HG02642 (cell line): Measurements from ENCODE around the gene VOPP1.
A peak's percentile ranks its signal among the peaks of the same experiment; 100 is the strongest.

Experiments
- ATAC-seq: cut with Tn5 transposase; IDR thresholded peaks from one replicate; pipeline ENCODE4 v1.9.1; 2021; ENCODE audit warnings: mild to moderate bottlenecking; ENCODE audit not compliant: unreplicated experiment, poor library complexity

Gene VOPP1

DNA sequence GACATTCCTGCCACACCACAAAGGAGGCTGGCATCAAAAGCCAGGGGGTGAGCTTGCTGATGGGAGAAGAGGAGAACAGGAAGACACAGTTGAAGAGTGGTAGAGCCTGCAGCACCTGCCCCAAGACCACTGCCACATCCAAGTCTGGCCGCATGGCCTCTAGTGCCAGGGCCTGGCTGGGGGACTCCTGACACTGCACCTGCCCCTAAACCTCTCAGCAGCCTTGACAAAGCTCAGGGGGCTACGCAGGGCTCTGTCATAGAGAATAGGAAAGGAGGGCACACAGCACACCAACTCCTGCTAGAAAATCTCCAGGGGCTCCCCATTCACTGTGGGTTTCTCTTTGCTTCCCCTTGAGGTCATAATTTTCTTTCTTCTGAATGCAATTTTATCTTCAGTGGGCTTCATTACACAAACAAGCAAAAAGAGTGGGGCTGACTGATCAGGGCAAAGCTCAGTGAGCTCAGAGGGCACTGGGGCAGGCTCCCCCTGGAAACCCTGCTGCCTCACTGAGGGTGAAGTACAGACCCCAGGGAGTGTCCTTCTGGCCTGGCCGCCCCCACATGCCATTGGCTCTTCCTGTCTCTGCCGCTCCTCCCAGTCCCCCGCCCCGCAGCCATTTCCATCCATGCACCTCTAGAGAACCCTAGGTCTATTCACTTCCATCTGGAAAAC, 37.2 kb downstream of the VOPP1 start:
- ATAC-seq, result peak; percentile 13

DNA sequence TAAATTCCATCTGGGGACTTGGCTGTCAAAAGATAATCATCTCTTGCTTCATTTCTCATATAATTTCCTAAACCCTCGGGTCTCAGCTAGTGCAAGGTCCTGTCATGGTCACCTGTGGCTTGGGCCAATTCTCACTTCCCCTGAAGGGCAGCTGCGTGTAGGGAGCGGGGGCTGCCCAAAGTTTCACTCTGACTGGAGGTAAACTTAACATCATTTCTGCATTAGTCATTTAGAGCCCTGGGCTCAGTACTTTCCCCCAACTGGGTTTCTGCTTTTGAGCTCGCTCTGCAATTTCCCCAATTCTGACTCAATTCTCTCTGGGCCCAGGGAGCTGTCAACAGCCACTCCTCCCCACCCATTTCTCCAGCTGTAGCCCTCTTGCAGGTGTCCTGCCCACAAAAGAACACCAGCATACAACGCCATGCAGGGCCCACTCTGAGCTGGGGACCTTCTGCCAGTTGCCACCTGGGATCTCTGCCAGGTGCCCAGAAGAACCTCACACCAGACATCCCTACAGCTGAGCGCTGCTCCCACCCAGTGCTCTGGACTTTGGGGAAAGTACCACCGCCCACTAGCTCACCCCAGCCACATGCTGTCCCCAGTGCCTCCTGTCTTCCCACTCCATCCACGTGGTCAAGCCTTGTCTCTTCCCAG, 37.9 kb downstream of the VOPP1 start:
- ATAC-seq, result peak; percentile 67

DNA sequence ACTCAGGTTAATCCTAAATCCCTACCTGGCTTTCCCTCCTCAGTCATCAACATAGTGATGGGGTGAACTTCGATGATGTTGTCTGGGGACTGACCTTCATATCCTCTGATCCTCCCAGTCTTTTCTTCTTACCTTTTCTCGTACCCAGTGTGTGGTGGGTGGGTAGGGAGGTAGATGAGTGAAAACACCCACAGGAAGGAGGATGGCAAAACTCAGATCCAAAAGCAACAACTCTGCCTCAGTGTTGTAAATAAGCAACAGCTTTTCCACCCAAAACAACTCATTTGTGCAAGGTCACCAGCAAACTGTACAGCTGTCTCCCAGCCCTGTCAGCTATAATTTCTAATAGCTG, 38.6 kb downstream of the VOPP1 start:
- ATAC-seq, result no peak

GRCh38 chr7:55533050-55533728, 39.1 kb downstream of the VOPP1 start:
- ATAC-seq, result peak; percentile 56

- ATAC-seq, result no peak
These were observed 40.0 kb downstream of the VOPP1 start for GRCh38 chr7:55532150-55532917.

DNA sequence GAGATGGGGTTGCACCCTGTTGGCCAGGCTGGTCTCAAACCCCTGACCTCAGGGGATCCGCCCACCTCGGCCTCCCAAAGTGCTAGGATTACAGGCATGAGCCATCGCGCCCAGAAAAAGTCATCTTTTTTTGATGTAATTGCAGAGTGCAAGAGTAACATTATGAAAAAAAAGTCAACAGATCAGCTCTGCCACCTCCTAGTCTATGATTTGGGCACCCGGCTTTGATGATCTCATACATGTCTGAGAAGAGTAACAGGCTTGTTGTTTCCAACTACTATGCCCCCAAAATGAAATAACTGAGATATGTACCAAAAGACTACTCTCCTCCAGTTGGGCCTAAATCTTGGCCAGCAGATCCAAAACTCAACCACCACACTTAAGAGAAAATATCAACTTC, 40.8 kb downstream of the VOPP1 start:
- ATAC-seq, result no peak

- ATAC-seq, result no peak
These were observed 45.0 kb downstream of the VOPP1 start for GRCh38 chr7:55527307-55527706.

DNA sequence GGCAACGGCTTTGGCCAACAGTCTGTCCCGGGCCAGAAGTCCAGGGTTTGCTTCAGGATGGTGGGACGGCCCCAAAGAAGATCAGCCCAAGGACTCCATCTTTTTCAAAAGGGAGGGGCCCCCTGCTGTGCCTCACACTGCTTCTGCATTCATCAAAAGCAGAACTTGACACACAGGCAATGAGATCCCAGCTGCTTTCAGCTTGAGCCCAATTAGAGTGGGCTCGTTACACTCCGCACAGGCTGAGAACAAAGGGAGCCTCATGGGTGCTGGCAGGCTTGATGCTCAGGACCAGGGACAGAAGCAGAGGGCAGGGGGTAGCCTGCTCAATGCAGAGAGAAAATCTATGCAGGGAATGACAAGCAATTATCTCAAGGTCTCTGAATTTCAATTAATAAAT, 45.5 kb downstream of the VOPP1 start:
- ATAC-seq, result no peak

- no peak for ATAC-seq
These were observed 46.0 kb downstream of the VOPP1 start for GRCh38 chr7:55526329-55526728.

DNA sequence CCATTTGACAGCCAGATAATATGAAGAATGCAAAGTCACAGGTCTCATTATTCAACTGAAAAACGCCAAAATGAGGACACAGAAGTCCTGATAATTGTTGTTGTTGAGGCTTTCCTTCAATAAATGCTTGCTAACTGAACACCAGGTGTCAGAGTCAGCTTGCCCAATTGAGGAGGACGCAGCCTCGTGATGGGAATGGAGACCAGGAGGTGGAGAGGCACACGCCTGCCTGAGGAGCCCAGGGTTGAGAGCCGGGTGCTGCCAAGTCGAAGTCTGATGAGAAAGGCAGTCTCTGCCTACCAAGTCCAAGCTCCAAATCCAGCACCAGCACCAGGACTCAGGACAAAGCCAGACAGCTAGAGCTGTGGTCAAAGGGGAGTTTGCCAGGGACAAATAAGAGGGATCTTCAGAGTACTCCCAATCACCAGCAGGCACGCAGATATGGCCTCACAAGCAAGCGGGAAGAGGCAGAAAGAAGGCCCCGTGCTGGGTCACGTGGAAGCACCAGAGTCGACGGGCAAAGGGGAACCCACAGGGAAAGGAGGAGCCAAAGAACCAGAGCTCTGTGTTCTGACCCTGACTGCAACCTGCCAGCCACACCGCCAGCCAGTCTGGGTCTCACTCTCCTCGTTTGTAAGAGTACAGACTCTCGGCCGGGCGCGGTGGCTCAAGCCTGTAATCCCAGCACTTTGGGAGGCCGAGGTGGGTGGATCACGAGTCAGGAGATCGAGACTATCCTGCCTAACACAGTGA, 47.6 kb downstream of the VOPP1 start:
- ATAC-seq, result no peak

DNA sequence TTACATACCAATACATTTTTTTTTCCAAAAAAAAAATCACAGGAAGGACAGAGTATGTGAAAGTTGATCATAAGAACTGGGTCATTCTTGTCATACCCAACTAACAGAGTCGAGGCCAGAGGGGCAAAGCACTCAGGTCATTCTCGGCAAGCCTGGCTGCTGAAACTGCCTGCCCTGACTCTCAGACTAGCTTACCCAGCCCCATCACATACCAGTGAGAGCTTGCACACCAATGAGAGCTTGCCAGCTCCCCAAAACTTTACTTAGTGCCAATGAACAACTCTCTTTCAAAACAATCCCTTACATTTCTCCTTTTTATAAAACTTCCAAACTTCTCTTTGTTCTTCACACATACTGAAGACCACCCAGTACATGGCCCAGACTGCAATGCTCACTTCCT, 48.9 kb downstream of the VOPP1 start:
- no peak for ATAC-seq

- ATAC-seq, result no peak
These were observed 50.1 kb downstream of the VOPP1 start for GRCh38 chr7:55521917-55522902.

DNA sequence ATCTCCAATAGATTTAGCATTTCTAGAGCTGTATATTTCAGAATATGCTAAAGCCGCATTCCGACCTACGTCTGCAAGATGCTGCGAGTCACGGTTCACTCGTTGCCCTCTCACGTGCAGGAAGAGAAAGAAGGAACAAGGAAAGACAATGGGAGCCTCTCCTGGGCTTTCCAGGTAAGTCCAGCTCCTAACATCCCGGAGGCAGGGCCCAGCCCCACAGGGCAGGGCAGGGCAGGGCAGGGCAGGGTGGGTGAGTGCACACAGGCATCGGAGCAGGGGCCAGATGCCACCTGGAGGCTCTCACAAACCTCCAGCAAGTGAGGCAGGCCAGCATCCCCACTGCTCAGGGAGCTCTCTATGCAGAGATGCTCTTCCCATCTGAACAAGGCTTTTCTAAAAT, 50.8 kb downstream of the VOPP1 start:
- ATAC-seq, result no peak

GRCh38 chr7:55520426-55521140, 51.7 kb downstream of the VOPP1 start:
- no peak for ATAC-seq

DNA sequence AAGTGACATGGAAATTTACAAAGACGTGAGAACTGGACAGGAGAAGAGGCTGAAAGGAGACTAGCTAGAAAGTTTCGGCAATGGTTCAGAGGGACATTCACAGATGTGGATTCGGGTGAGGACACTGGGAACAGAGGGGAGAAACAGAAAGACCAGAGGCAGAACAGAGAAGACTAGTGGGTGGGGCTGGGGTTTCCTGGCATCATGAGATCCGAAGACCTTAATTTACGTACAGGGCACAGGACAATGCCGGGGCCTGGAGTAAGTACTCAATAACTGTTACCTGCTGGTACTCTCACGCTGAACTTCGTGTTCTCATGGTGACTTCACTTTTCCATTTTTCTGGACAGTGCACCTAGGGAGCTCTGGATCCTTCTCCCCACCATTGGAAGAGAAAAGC, 53.5 kb downstream of the VOPP1 start:
- no peak for ATAC-seq

DNA sequence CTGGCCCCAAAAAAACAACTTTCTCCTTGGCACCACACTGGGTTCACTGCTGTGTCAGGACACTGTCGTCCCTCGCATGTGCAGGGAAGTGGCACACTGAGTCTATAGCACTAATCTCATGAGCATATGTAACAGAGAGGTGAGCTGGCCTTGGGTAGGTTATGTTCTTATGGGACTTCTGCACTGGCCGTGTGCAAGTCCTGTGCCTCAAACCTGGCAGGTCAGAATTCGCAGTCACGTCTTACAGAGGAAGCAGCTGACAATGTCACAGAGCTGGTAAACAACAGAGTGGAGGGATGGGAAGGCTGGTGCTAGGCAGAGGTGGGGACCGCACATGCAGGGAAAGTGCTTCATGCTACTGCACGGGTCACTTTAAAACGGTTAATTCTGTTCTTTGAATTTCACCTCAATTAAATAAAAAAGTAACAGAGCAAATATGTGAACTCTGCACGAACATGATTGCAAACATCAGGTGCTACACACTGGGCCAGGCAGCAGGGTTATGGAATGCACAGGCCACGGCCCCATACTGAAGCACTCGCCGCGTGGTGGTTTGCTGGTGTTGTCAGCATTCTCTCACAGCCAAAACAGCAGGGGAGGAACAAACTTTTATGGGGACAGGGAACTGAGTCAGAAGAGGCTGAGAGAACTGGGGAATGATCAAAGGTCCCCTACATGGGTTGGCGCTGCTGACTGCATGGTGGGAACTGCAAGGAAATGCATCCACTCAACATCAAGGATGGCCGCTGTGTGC, 54.2 kb downstream of the VOPP1 start:
- ATAC-seq, result no peak

DNA sequence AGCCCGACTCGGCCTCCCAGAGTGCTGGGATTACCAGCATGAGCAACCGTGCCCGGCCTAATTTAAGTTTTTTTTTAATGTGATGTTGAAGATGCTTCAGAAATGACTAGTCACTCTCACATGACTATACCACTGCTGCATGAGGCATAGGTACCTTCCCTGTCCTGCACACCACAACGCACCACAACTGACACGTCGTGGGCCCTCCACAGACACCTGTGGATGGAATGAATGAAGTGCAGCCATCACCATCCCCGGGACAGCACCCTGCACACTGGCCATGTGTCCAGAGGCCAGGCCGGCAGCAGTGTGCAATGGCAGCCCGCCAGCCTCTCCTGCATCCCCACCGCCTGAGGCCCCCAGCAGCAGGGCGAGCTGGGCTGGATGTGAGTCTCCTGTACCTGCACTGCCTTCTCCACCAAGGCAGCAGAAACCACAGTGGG, 55.1 kb downstream of the VOPP1 start:
- peak; percentile 76 for ATAC-seq

DNA sequence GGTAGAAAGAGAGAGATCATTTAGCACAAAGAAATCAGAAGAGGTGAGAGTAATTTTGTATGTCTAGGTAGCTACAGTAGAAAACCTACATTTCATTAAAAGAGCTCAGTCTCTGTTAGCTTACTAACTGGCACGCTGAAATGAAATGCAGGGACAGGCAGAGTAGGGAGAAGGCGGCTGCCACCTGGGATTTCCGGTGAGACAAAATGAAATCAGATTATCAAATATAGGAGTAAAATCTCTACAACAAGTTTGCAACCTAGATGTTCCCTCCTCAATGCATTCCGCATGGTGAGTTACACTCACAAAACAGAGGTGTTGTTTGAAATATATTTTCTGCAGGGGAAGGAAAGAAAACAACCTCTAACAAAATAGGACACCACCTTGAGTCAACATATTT, 55.9 kb downstream of the VOPP1 start:
- no peak for ATAC-seq
